Stimulated activated naive CD8-positive, alpha-beta T cell treated with anti-CD3 and anti-CD28 coated beads, Interleukin-15, amount 100 ng/mL, for 72 hours (primary cell): Measurements from ENCODE around the gene C5.

Experiments
- ATAC-seq: fragments of 150-1000 bp; cut with Tn5 transposase; 2 replicates; pipeline ENCODE4 v1.10.0; 2021; ENCODE audit warnings: mild to moderate bottlenecking, moderate library complexity
- DNase-seq, 2 donors: peaks; one replicate each; pipeline ENCODE4 v3.0.0; 2021 to 2022
- H3K27ac Mint-ChIP-seq, 2 donors: one replicate each; pipeline ENCODE4 v1.8.0; 2022; ENCODE audit warnings: mild to moderate bottlenecking in 2 of 2, mixed read lengths in 2 of 2, moderate library complexity in 2 of 2
- H3K27me3 Mint-ChIP-seq: one replicate; pipeline ENCODE4 v1.8.0; 2022; ENCODE audit warnings: mixed read lengths
- H3K4me1 Mint-ChIP-seq: one replicate; pipeline ENCODE4 v1.8.0; 2022; ENCODE audit warnings: mild to moderate bottlenecking, mixed read lengths
- H3K4me3 Mint-ChIP-seq, 2 donors: one replicate each; pipeline ENCODE4 v1.8.0; 2022; ENCODE audit warnings: mild to moderate bottlenecking in 2 of 2, mixed read lengths in 2 of 2, moderate library complexity in 1 of 2
- H3K9me3 Mint-ChIP-seq, 2 donors: one replicate each; pipeline ENCODE4 v1.8.0; 2022; ENCODE audit warnings: mixed read lengths in 2 of 2

The C5 gene

GRCh38 chr9:120944948-120945347 is 105.1 kb downstream of the C5 start:
- ATAC-seq (no peak), DNase-seq (no peak)
- peaks cover 4% of the 10 kb centered on the region for H3K4me1 Mint-ChIP-seq
- no peaks in the 10 kb centered on the region for H3K9me3 Mint-ChIP-seq
- no peak overlapping the region for H3K27ac Mint-ChIP-seq
- H3K4me3 Mint-ChIP-seq: no peak overlapping the region
- no peaks in the 10 kb centered on the region for H3K27me3 Mint-ChIP-seq

- ATAC-seq (no peak), DNase-seq (no peak)
- H3K27me3 Mint-ChIP-seq: no peaks in the 10 kb centered on the region
- H3K4me3 Mint-ChIP-seq: no peak overlapping the region
- H3K9me3 Mint-ChIP-seq: no peaks in the 10 kb centered on the region
- peaks cover 4% of the 10 kb centered on the region for H3K4me1 Mint-ChIP-seq
- H3K27ac Mint-ChIP-seq: no peak overlapping the region
Measured at GRCh38 chr9:120944434-120944843, 105.6 kb downstream of the C5 start.

GRCh38 chr9:120942186-120943001 is 107.7 kb downstream of the C5 start:
- no peaks in the 10 kb centered on the region for H3K9me3 Mint-ChIP-seq
- H3K27me3 Mint-ChIP-seq: no peaks in the 10 kb centered on the region
- no peak for ATAC-seq
- no peak overlapping the region for H3K4me3 Mint-ChIP-seq
- H3K4me1 Mint-ChIP-seq: peaks cover 15% of the 10 kb centered on the region
- no peak for DNase-seq
- no peak overlapping the region for H3K27ac Mint-ChIP-seq

- no peak for DNase-seq
- no peaks in the 10 kb centered on the region for H3K9me3 Mint-ChIP-seq
- peaks cover 27% of the 10 kb centered on the region for H3K4me1 Mint-ChIP-seq
- no peak overlapping the region for H3K4me3 Mint-ChIP-seq
- no peaks in the 10 kb centered on the region for H3K27me3 Mint-ChIP-seq
- ATAC-seq: no peak
- no peak overlapping the region for H3K27ac Mint-ChIP-seq
Measured at GRCh38 chr9:120941046-120941770, 108.9 kb downstream of the C5 start.

- ATAC-seq (no peak), DNase-seq (no peak)
- Mint-ChIP-seq H3K4me1 (peaks cover 33% of the 10 kb centered on the region), H3K27me3 (no peaks in the 10 kb centered on the region), H3K27ac (no peak overlapping the region), H3K9me3 (no peaks in the 10 kb centered on the region), H3K4me3 (no peak overlapping the region)
Measured at GRCh38 chr9:120940573-120940972, 109.5 kb downstream of the C5 start.

GRCh38 chr9:120938851-120939250 is 111.2 kb downstream of the C5 start:
- no peak for DNase-seq
- peaks cover 45% of the 10 kb centered on the region for H3K4me1 Mint-ChIP-seq
- no peaks in the 10 kb centered on the region for H3K27me3 Mint-ChIP-seq
- H3K4me3 Mint-ChIP-seq: no peak overlapping the region
- ATAC-seq: no peak
- no peak overlapping the region for H3K27ac Mint-ChIP-seq
- no peaks in the 10 kb centered on the region for H3K9me3 Mint-ChIP-seq

GRCh38 chr9:120937596-120937995 is 112.5 kb downstream of the C5 start:
- no peaks in the 10 kb centered on the region for H3K9me3 Mint-ChIP-seq
- H3K27ac Mint-ChIP-seq: peak overlapping the region; percentile 3 to 28
- DNase-seq (no peak), ATAC-seq (no peak)
- H3K4me1 Mint-ChIP-seq: peaks cover 58% of the 10 kb centered on the region
- no peak overlapping the region for H3K4me3 Mint-ChIP-seq
- H3K27me3 Mint-ChIP-seq: no peaks in the 10 kb centered on the region

- Mint-ChIP-seq H3K27ac (peak overlapping the region; percentile 88 to 90), H3K4me3 (peak overlapping the region in 1 of 2 donors; percentile 66), H3K9me3 (no peaks in the 10 kb centered on the region), H3K4me1 (peaks cover 62% of the 10 kb centered on the region), H3K27me3 (no peaks in the 10 kb centered on the region)
- DNase-seq (no peak), ATAC-seq (no peak)
Measured at GRCh38 chr9:120937127-120937526, 112.9 kb downstream of the C5 start.

GRCh38 chr9:120936764-120937122 is 113.3 kb downstream of the C5 start:
- Mint-ChIP-seq H3K4me1 (peaks cover 66% of the 10 kb centered on the region), H3K9me3 (no peaks in the 10 kb centered on the region), H3K4me3 (peak overlapping the region; percentile 66 to 69), H3K27ac (peak overlapping the region; percentile 88 to 90), H3K27me3 (no peaks in the 10 kb centered on the region)
- ATAC-seq (no peak), DNase-seq (no peak)

GRCh38 chr9:120936011-120936763 is 113.9 kb downstream of the C5 start:
- Mint-ChIP-seq H3K27me3 (no peaks in the 10 kb centered on the region), H3K27ac (peak overlapping the region; percentile 80 to 90), H3K4me1 (peaks cover 72% of the 10 kb centered on the region), H3K9me3 (no peaks in the 10 kb centered on the region), H3K4me3 (peak overlapping the region; percentile 66 to 69)
- ATAC-seq (peak; percentile 76), DNase-seq (peak; percentile 80 to 84)

GRCh38 chr9:120935383-120935857 is 114.7 kb downstream of the C5 start:
- no peak for DNase-seq
- H3K4me1 Mint-ChIP-seq: peaks cover 79% of the 10 kb centered on the region
- no peak for ATAC-seq

GRCh38 chr9:120934281-120934680 is 115.8 kb downstream of the C5 start:
- Mint-ChIP-seq H3K27me3 (no peaks in the 10 kb centered on the region), H3K4me3 (peak overlapping the region; percentile 59 to 72), H3K4me1 (peaks cover 91% of the 10 kb centered on the region), H3K27ac (peak overlapping the region; percentile 79 to 99), H3K9me3 (no peaks in the 10 kb centered on the region)
- ATAC-seq (no peak), DNase-seq (no peak)

More at GRCh38 chr9:120935383-120935857, 114.7 kb downstream of the C5 start:
- Mint-ChIP-seq H3K27me3 (no peaks in the 10 kb centered on the region), H3K4me3 (peak overlapping the region; percentile 66 to 69), H3K27ac (peak overlapping the region; percentile 80 to 84), H3K9me3 (no peaks in the 10 kb centered on the region)

- no peaks in the 10 kb centered on the region for H3K9me3 Mint-ChIP-seq
- peak overlapping the region; percentile 59 to 72 for H3K4me3 Mint-ChIP-seq
- peak overlapping the region; percentile 79 to 99 for H3K27ac Mint-ChIP-seq
- DNase-seq: no peak
- H3K4me1 Mint-ChIP-seq: peaks cover 93% of the 10 kb centered on the region
- no peak for ATAC-seq
- H3K27me3 Mint-ChIP-seq: no peaks in the 10 kb centered on the region
Measured at GRCh38 chr9:120933310-120934055, 116.6 kb downstream of the C5 start.

GRCh38 chr9:120932086-120932823 is 117.8 kb downstream of the C5 start:
- no peak for ATAC-seq
- peak overlapping the region; percentile 99 for H3K27ac Mint-ChIP-seq
- H3K4me1 Mint-ChIP-seq: peaks cover 93% of the 10 kb centered on the region
- no peaks in the 10 kb centered on the region for H3K9me3 Mint-ChIP-seq
- H3K27me3 Mint-ChIP-seq: no peaks in the 10 kb centered on the region
- peak overlapping the region; percentile 51 to 80 for H3K4me3 Mint-ChIP-seq
- DNase-seq: no peak
